ENCODE data around the gene PKNOX2.

GRCh38 chr11:125304876-125305275 is 140.3 kb downstream of the PKNOX2 start:
- TF ChIP-seq CTCF (conservative IDR thresholded peaks at IDR 0.05; ENCODE audit: low read length) (no peak), EZH2phosphoT487 (IDR thresholded peaks at IDR 0.05; ENCODE audit: borderline replicate concordance, low read depth, low read length) (no peak)

Measured in OCI-LY7 (cell line).